ENCODE data around the gene GPR39.

GRCh38 chr2:132429941-132430573, 13.5 kb downstream of the GPR39 start:
- TF ChIP-seq POLR2AphosphoS5 (IDR thresholded peaks at IDR 0.05; ENCODE audit: insufficient read depth in 1 of 2, low read depth in 1 of 2), result no peak
- no peak for TF ChIP-seq CTCF (IDR thresholded peaks at IDR 0.05)
- TF ChIP-seq POLR2A (IDR thresholded peaks at IDR 0.05), result no peak

Measured in vagina (tissue), 2 donors.